ENCODE data around the gene RABIF.

RABIF gene

DNA sequence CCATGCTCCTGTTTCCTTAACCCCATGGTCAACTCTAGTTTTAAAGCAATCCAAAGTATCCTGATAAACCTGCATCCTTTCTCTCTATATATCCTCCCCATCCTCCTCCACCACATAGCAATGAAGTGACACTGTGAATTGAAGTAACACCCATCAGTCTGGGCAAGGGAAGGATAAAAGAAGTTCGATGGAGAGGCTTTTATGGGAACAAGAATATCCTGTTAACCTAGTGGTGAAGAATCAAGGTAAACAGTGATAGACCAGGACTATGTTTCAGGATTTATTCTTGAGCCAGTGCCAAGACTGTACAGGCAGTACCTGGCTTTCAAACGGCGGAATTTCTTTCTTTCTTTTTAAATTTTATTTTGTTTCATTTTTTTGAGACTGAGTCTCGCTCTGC is 17.6 kb downstream of the RABIF start:
- DNase-seq (ENCODE audit: low read depth): no peak

DNA sequence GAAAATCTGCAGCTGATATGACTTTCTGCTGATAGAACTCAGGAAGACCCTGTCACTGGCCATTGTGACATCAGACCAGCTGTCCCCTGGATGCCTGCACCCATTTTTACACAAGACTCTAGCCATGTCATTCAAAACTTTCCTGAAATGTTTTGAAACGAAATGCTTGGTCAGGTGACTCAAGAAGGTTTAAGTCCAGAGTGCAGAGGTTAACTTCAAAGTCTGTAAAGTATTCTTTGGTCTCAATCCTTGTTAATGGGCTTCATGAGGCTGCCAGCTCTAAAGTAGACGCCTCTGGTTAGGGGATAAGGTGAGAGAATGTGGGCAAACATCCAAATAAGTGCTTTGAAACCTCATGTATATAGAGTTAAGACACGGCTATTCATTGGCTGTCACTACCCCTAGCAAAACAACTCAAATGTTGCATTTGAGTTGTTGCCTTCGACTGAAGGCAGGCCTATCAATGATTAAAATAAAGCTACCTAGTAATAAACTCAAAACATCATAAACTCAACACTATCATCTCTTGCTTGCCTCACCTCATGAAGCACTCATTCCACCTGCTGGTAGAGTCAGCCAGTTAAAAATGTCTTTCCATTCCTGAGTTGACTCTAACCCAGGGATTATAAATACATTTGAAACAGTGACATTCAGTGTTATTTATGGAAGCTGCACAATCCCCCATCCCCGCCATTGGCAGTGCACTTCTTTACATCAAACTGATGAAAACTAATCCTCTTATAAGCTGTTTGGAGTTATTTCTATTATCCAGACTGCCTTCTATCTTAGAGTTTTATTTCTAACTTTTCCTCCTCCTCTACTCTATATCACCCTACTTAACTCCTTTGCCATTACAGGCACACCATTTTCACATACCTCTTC is 26.0 kb downstream of the RABIF start:
- no peak for DNase-seq (ENCODE audit: low read depth)

DNA sequence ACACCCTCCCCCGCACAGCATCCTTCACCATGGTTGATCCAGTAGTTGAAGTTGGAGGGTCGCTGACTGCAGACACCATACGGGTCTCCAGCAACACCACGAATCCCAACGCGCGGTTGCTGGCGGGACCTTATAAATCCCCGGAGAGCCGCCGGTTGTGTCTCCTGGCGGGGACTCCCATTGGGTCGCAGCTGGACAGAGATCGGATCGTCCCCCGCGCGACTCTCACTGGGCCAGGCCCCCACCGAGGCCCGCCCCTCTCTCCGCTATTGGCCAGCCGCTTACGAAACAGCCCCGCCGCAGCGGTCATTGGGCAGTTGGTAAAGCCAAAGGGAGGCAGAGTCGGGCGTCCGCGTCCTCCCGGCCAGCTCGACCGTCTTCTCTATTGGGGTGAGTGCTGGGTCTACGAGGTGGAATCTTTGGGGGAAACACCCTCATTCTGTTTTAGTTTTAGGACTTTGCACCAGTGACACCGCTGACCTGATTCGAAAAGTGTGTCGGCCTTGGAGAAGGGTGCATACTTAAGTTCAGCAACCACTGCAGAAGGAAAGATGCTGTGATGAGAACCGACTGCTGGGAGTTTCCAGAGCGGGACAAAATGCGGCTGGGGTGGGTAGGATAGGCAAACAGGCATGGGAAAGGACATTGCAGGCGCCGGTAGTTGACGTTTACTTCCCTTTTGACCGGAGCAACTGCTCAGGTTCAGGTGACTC is 27.4 kb downstream of the RABIF start:
- peak; percentile 48 for DNase-seq (ENCODE audit: low read depth)

DNA sequence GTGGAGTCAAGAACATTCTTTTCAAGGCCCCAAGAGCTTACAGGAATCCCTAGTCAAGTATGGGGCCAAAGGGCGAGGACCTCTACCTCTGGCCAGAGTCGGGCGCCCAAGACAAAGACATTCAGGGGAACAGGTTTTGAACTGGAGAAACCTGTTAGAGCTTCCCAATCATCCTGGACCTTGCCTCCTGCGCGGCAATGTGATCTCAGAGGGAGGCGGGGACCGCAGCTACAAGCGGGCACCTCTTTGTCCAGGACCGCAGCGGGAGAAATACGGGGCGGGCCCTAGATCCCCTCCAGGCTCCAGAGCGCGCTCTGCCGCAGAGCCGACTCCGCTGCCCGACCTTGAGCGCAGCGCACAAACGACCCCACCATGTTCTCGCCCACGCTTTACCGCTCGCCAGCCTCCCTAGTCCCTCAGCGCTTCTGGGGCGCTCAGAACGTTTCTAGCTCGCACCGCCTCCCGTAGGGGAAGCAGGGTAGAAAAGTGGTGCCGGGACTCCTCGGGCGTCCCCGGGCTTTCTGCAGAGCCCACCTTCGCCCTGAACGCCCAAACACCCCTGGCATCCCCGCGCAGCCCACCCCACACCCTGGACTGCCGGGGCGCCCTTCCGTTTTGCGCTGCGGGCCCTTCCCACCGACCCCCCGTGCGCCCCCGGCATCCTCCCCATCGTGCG is 28.1 kb downstream of the RABIF start:
- DNase-seq (ENCODE audit: low read depth): no peak

DNA sequence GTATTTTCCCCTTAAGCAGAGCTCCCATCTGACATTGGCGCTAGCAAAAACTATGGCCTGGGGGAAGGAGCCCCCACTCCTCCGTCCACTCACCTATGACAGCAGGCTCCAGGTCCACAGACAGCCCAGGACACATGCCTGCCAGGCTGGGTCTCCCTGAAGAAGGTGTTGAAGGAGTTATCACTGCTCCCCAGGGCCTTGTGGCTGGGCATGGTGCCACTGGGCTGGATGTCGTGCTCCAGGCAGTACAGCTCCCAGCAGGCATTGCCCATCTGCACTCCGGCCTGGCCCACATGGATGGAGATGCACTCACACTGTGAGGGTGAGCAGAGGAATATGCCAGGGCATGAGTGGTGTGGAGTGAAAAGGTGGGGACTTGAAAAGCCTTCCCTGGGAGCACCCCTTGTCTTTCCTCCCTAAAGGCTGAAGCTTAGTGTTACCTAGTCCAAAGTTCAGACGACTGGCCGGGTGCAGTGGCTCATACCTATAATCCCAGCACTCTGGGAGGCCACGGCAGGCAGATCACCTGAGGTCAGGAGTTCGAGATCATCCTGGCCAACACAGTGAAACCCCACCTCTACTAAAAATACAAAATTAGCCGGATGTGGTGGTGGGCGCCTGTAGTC is 30.0 kb downstream of the RABIF start:
- DNase-seq (ENCODE audit: low read depth): no peak

DNA sequence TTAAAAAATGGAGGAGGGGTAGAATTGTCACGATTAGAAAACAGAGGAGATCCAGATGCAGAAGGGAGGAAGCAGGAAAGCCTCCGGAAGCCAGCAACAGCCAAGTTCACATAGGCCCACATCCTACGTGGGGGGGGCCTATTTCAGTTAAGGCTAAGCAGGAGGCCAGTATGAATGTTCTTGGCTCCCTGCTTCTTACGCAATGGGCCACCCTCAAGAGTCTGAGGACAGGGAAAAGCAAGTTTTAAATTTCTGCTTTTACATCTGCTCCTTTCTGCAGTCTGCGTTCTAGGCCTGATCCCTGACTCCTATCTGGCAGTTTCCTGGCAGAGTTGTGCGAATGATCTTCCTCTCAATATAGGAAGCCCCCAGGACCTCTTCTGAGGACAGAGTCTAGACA is 30.6 kb downstream of the RABIF start:
- no peak for DNase-seq (ENCODE audit: low read depth)

DNA sequence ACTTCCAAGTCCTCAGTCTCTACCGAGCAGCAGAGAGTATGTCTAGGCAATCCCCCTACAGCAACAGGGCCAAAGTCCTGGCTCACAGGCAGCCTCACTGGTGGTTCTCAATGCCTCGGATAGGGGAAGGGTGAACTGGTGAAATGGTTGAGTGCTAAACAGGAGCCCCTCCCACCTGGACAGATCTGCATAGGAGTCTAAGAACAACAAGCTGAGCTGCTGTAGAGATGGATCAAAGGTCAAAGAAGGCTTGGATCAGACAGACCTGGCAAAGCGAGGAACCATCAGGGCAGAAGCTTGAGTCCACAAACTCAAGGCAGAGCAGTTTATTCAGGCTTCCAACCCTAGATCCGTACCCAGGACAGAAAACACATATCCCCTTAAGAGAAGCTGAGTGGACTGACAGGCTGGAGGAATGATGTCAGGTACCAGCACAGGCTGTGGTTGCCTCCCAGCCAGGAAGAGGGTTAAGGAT is 31.8 kb downstream of the RABIF start:
- no peak for DNase-seq (ENCODE audit: low read depth)

DNA sequence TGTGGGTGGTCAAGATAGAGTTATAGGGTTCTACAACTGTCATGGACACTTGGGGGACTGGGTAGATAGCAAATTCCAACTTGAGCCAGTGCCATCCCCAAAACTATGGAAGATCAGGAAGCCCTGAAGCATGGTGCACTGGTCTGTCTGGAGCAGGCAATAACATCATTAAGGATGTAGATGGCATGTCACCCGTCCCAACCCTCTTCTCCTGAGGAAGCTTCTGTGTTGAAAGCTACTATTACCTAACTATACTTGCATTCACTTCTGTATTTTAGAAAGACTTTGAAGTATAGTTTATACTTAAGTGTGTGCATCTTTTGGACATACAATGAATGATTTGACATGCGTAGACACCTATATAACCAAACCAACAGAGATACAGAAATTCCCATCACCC is 32.9 kb downstream of the RABIF start:
- no peak for DNase-seq (ENCODE audit: low read depth)

DNA sequence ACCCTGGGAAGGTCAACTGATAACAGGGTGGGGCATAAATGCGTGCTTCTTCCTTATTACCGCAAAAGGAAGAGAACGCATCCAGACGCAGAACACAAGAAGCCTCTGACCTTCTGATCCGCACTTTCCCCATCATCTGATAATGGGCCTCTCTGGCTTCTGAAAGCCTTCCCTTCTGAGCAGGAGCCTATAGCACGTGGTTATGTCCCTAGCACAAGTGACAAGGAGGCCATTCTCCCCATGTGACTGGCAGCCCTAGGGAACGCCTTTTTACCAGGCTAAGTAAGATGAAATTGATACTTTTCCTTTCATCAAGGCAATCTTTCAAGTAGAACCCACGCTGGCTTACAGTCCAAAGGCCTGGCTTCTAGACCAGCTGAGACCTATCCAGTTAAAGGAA is 34.2 kb downstream of the RABIF start:
- DNase-seq (ENCODE audit: low read depth): no peak

DNA sequence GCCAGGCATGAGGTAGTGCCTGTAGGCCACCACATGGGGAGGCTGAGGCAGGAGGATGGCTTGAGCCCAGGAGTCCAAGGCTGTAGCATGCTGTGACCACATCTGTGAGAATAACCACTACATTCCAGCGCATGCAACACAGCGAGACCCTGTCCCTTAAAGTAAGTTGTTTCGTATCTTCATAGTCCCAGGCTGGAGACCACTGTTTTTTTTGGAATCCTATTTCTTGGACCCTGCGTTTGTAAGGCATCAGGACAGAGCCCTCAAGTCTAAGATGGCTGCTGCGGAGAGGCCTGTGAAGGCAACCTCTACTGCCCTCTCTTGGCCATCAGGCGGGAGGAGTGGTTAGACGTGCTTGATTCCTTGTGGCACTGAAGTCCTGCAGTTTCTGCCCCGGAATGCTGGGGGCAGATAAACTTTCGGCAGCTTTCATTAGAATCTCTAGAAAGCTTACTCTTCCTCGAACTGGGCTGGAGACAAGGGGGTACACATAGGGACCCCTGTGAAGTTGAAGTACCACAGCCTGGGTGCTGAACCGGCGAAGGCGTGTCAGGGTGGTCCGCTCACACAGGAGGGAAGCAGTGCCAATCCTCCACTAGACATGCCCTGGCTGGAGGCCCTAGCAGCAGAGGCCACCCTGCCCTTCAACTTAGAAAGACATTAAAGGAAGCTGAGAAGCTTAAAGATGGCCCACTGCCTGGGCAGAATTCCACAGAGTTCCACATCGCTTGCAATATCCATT is 36.6 kb downstream of the RABIF start:
- peak; percentile 29 for DNase-seq (ENCODE audit: low read depth)

DNA sequence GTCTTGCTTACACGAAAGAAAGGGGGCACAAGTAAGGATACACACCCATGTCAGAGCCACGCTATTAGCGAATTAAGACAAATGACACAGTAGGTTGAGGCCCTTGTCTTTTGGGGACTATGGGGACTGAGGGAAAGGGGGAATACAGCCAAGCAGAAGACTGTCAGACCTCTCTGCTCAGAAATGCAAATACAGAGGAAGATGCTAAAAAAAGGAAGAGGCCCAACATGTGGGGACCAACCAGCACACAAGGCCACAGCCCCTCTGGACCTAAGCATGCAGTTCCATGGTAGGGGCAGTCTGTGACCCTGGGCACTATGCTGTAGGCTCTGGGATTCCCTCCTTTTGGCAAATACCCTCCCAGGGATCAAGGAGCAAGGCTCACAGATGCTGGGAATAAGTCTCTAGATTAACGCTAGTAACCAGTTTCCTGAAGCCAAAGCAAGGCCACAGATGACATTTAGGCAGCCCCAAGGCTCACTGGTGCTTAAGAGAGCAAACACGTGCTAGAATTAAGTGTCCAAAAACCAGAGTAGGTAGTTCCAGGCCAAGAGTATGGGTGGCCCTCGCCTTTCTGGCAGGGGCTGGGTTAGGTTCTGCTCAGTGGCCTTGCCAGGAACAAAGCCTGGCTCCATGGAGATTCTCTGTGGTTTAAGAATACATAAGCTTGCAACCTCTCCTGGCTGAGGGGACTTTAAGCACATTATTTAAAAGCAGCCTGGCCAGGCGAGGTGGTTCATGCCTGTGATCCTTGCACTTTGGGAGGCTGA is 38.2 kb downstream of the RABIF start:
- DNase-seq (ENCODE audit: low read depth): no peak

DNA sequence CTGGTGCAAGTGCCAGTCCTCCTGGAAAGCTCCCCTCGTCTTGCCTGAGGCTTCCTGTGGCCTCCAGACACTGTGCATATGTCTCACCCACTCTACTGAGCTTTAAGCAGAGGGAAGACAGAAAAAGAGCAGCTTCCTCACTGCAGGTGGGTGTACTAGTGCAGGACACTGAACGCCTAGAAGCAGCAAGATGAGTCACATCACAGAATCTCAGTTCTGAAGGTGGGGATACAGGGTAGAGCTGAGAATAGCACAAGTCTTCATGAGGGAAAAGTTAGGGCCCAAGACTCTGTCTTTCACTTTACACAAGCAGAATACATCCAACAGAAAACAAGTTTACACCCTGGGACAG is 40.8 kb downstream of the RABIF start:
- no peak for DNase-seq (ENCODE audit: low read depth)

DNA sequence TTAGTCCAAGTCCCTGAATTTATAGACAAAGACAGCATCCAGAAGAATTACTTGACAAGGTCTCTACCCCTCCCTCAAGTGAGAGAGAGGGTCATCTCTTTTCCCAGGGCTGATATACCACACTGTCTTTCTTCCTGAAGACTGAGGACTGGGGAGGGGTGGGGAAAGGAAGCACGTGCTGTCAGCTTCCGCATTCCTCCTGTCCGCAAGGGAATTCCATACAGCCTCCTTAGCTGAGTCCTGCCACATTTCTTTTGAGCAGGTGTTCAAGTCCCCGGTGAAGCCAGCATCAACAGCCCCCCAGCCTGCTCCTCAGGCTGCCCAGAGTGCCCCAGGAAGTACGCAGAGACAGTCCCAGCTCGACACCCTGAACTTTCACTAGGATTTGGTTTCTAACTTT is 44.0 kb downstream of the RABIF start:
- DNase-seq (ENCODE audit: low read depth): no peak

DNA sequence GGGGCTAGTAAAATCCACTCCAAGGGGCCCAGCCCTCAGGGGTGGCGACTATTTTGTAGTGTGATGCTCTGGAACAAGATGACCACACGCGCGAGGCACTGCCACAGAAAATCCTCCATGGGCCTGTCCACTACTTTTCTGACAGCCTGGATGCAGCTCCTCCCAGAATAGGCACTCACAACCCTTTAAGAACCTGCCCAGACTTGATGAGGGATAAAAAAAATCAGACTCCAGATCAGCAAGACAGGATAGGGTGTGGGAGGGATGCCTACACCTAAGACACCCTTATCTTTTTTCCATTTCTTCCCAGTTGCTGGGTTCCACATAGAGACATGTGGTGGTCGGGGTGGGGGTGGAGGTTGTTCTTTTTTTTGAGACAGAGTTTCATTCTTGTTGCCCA is 44.7 kb downstream of the RABIF start:
- no peak for DNase-seq (ENCODE audit: low read depth)

DNA sequence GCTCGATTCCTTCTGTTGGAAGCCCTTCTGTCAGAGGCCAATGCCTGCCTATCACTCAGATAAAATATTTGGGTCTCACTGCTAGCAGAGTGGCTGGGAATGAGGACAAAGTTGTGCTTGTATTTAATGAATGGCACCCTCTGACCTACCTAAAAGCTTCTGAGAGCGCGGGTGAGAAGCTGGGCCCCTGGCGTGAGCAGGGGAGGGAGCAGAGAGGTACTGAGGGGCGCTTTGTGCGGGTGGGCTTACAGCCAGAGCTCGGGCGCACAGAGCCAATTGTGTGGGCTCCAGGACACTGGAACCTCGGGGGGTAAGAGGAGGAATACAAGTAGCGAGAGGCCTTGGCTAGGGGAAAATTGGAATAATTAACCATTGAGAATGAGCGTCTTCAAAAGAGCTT is 45.9 kb downstream of the RABIF start:
- DNase-seq (ENCODE audit: low read depth): no peak

DNA sequence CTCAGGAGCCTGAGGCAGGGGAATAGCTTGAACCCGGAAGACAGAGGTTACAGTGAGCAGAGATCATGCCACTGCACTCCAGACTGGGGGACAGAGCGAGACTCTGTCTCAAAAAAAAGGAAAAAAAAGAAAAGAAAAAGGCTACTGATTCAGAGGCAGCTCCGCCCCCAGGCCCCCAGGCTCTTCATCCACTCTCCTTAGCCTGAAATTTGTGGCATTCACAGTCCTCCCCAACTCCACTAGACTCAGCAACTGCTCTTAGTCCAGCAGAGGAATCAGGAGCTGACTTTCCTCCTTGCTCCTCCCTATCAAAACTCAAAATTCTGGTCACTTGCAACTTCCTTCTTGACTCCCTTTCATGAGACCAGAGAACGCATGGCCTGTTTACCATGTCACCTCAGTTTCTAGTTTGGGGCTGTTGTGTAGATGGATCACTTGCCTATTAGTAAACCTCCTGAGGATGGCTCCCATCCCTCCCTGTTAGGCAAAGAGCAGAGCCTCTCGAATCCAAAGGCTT is 51.1 kb downstream of the RABIF start:
- no peak for DNase-seq (ENCODE audit: low read depth)

DNA sequence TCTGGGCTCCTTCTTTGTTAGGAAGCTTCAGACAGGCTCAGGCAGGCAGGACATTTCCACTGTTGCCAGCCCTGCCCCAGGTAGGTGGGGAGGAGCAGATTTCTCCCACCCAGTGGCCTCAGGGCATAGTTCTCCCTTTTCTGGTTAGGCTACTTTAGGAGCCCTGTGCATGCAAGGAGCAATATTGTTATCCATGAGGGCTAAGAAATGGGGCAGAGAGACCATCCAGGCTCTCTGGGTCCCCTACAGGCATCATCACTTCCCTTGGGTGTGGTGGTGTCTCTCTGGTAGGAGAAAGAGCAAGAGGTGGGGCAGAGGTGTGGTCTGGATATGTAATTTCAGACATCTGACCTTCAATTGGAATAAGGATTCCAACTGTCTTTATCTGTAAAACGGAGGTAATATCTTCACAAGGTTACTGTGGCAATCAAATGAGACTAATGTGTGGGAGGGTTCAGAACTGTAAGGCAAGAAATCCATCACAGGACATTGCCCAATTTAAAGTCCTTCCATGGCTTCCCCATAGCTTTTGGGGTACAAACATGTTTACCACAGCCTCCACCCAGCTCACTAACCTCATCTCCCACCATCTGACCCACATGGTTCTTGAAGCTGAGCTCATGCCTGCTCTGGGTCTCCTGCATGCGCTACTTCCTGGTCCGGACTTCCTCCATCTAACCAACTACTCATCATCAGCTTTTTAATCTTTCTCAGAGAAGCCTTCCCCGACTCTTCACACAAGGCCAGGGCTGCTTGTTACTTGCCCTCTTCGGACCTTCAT is 52.1 kb downstream of the RABIF start:
- DNase-seq (ENCODE audit: low read depth): no peak

DNA sequence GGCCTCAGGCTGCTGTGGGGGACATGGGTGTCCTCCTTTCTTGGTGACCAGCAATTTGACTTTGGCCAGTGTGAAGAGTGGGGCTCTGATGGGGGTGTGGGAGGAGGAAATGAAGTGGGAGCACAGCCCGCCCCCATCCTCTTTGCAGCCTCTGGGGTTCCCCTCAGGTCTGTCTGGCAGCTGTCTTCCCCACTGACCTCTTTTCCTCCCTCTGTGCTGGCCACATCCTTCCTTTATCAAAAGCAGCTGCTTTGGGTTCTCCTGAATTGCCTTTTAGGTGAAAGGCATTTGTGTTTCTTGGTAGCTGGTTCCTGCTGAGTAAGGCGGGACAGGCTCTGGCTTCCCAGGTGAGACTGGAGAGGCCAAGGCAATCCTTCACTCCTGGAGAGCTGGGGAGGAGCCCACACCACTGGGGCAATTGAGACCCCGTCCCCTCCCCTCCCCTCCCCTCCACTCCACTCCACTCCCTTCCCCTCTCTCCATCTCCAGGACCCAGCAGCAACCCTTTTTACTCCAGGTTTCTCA is 53.3 kb downstream of the RABIF start:
- DNase-seq (ENCODE audit: low read depth): no peak

DNA sequence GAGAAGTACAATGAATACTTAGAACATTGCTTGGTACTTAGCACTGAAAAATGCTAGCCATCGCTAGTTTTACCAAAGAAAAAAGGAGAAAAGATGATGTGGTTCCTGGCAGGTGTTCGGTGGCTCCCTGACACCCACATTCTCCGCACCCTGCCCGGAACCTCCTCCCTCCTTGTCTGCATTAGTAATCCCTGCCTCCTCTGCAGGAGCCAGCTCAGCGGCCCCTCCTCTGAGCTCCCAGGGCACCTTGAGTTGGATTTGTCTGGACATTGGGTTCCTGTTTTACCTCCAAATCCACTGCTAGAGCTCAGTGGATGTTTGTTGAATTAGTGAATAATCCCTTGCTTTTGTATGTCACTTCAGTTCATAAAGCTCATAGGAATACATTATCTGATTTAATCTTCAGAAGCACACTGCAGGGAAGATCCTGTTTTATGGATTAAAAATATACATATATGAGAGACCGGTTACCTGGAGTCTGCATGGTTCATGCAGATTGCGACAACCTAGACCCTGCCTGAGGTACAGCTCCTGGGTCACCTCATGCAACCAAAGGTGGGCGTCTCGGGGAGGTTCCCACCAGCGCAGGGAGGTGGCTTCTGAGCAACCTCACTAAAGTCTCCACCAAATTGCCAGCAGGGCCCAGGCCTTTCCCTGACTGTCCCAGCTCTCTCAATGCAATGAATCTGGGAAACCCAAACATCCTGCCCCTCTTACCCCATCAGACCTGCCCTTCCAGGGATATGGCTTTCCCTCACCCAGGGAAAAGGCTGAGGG is 54.0 kb downstream of the RABIF start:
- no peak for DNase-seq (ENCODE audit: low read depth)
